DND-41 (cell line): ENCODE data around the gene KRT24.

Experiments used
- ATAC-seq: fragments of 200-7000 bp; cut with Tn5 transposase; 3 replicates; pipeline ENCODE4 v1.9.1; 2021; ENCODE audit warnings: low read depth; ENCODE audit not compliant: insufficient read depth
- DNase-seq: peaks from one replicate; pipeline ENCODE4 v3.0.0-alpha.2; 2020
- H2AFZ ChIP-seq: 2 replicates; pipeline ENCODE4 v1.6.0; 2012; ENCODE audit warnings: low read depth, low read length
- H3K27ac ChIP-seq: 2 replicates; pipeline ENCODE4 v1.5.1; 2012; ENCODE audit warnings: low read length, inconsistent platforms
- H3K27me3 ChIP-seq: fragments of 200-600 bp; sonication (generic); 2 replicates; pipeline ENCODE4 v1.6.0; 2012; ENCODE audit warnings: low read length, mild to moderate bottlenecking, inconsistent platforms; ENCODE audit not compliant: insufficient read depth, poor library complexity
- H3K36me3 ChIP-seq: 2 replicates; pipeline ENCODE4 v1.5.1; 2012; ENCODE audit warnings: low read length, inconsistent platforms; ENCODE audit not compliant: insufficient read depth
- H3K4me1 ChIP-seq: 2 replicates; pipeline ENCODE4 v1.5.1; 2012; ENCODE audit warnings: mild to moderate bottlenecking, low read length; ENCODE audit not compliant: insufficient read depth
- H3K4me2 ChIP-seq: 2 replicates; pipeline ENCODE4 v1.6.0; 2012; ENCODE audit warnings: mild to moderate bottlenecking, moderate library complexity, low read length, inconsistent platforms; ENCODE audit not compliant: insufficient read depth
- H3K4me3 ChIP-seq, 2 experiments: fragments of 200-600 bp in 1 of 2; shearing (Covaris generic) in 1 of 2; 2 replicates each; pipeline ENCODE4 v1.5.1; 2012 to 2016; ENCODE audit warnings: inconsistent platforms in 2 of 2, low read length in 2 of 2, mild to moderate bottlenecking in 2 of 2, low read depth in 1 of 2, moderate library complexity in 1 of 2
- H3K79me2 ChIP-seq: 2 replicates; pipeline ENCODE4 v1.6.0; 2012; ENCODE audit warnings: low read length, inconsistent platforms; ENCODE audit not compliant: insufficient read depth
- H3K9ac ChIP-seq: 2 replicates; pipeline ENCODE4 v1.6.0; 2012; ENCODE audit warnings: low read depth, mild to moderate bottlenecking, inconsistent platforms, low read length, moderate library complexity
- H3K9me3 ChIP-seq: 2 replicates; pipeline ENCODE4 v1.5.1; 2012; ENCODE audit warnings: low read length, moderate library complexity, mild to moderate bottlenecking, inconsistent platforms; ENCODE audit not compliant: insufficient read depth, severe bottlenecking
- H4K20me1 ChIP-seq: 2 replicates; pipeline ENCODE4 v1.6.0; 2012; ENCODE audit warnings: low read length; ENCODE audit not compliant: insufficient read depth
- EZH2 ChIP-seq: IDR thresholded peaks from 3 replicates; pipeline ENCODE4 v1.6.1; 2012; ENCODE audit warnings: borderline replicate concordance, low read depth, mild to moderate bottlenecking, moderate library complexity, low read length, inconsistent platforms; ENCODE audit not compliant: severe bottlenecking
- TF ChIP-seq, protein P1 (sequence below): IDR thresholded peaks from 2 replicates; pipeline ENCODE4 v1.5.1; 2012; ENCODE audit warnings: borderline replicate concordance, low read length, moderate library complexity, mild to moderate bottlenecking; ENCODE audit not compliant: poor library complexity, severe bottlenecking; ENCODE audit errors: extremely low read depth

The KRT24 gene

DNA sequence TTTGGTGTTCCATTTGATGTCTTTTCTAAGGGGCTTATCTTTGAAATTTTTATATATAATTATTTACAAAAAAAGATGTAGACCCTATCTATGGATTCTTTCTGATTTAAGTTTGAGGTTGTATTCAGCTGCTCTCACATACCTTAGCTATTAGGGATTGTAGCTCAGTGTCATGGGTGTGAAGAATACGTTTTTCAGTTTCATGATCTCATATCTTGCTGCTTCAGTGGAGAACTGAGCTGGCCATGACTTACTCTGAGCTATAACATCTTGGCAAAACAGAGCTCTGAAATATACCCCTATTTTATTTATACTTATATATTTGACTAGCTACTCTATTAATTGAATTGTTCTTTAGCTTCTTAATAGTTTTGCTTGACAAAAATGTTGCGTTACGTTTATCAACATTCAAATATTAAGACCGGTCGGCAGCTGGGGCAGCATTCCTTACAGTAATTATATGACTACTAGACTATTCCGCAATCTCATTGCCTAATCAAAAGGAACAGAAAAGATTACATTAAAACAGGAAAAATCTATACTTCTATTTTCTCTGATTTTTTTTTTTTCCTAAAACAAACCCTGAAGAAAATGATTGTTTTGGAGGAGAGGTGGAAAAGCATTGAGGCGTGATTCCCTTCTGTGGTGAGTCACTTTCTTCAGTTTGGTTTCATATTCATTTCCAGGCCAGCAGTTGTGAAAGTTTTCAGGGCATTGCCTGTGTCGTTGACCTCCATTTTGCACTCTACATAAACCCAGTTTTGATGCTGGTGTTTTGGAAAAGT is 24.1 kb upstream of the KRT24 start:
- no peak for ATAC-seq

DNA sequence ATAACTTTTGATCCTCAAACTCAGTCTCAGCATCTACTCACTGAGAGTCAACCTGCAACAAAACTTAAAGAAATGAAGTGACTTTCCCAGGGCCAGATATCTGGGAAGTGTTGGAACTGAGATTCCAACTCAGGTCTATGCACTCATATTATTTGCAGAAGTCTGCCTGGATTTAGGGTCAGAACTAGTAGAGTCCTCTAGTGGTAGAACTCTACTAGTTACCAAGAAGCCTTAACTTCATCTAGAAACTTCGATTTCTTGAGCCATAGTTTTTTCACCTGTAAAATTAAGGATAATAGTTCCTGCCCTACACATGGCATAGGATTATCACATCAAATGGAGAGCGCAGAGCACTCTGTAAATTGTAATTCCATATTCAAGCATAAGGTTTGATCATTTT is 23.4 kb upstream of the KRT24 start:
- H2AFZ ChIP-seq = no peak overlapping the region
- no peak overlapping the region for H3K4me3 ChIP-seq
- no peaks in the 10 kb centered on the region for H3K9me3 ChIP-seq
- no peaks in the 10 kb centered on the region for H3K79me2 ChIP-seq
- no peaks in the 10 kb centered on the region for H3K4me1 ChIP-seq
- DNase-seq (no peak), ATAC-seq (no peak)
- no peak overlapping the region for H3K4me2 ChIP-seq
- no peak overlapping the region for H3K9ac ChIP-seq
- TF ChIP-seq, protein P1, sequence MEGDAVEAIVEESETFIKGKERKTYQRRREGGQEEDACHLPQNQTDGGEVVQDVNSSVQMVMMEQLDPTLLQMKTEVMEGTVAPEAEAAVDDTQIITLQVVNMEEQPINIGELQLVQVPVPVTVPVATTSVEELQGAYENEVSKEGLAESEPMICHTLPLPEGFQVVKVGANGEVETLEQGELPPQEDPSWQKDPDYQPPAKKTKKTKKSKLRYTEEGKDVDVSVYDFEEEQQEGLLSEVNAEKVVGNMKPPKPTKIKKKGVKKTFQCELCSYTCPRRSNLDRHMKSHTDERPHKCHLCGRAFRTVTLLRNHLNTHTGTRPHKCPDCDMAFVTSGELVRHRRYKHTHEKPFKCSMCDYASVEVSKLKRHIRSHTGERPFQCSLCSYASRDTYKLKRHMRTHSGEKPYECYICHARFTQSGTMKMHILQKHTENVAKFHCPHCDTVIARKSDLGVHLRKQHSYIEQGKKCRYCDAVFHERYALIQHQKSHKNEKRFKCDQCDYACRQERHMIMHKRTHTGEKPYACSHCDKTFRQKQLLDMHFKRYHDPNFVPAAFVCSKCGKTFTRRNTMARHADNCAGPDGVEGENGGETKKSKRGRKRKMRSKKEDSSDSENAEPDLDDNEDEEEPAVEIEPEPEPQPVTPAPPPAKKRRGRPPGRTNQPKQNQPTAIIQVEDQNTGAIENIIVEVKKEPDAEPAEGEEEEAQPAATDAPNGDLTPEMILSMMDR = peak; percentile 12
- TF ChIP-seq EZH2 = no peak
- no peak overlapping the region for H3K27ac ChIP-seq
- H4K20me1 ChIP-seq = no peaks in the 10 kb centered on the region
- peaks cover 30% of the 10 kb centered on the region for H3K27me3 ChIP-seq
- H3K36me3 ChIP-seq = no peaks in the 10 kb centered on the region

More for the DNA sequence above, 24.1 kb upstream of the KRT24 start:
- Histone ChIP-seq H3K9ac (no peak overlapping the region), H3K27ac (no peak overlapping the region), H3K4me3 (no peak overlapping the region), H2AFZ (no peak overlapping the region), H3K79me2 (no peaks in the 10 kb centered on the region), H4K20me1 (no peaks in the 10 kb centered on the region), H3K27me3 (peaks cover 29% of the 10 kb centered on the region), H3K36me3 (no peaks in the 10 kb centered on the region), H3K4me2 (no peak overlapping the region), H3K9me3 (no peaks in the 10 kb centered on the region), H3K4me1 (no peaks in the 10 kb centered on the region)
- no peak for TF ChIP-seq EZH2
- TF ChIP-seq, protein P1 = no peak
- DNase-seq = no peak

DNA sequence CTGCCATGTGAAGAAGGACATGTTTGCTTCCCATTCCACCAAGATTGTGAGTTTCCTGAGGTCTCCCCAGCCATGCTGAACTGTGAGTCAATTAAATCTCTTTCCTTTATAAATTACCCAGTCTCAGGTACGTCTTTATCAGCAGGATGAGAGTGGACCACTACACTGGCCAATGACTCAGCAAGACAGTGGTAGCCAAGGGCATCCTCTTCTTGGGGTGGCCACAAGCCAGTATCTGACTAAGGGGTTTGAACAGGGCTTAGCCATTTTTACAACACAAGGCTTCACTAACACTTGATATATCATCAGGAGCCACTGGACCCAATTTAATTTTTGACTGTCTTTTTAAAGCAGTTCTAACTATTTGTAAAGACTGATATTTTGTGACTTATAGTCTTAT is 21.1 kb upstream of the KRT24 start:
- no peaks in the 10 kb centered on the region for H3K79me2 ChIP-seq
- no peaks in the 10 kb centered on the region for H3K9me3 ChIP-seq
- no peak overlapping the region for H3K4me2 ChIP-seq
- no peak overlapping the region for H2AFZ ChIP-seq
- H3K27ac ChIP-seq = no peak overlapping the region
- no peak overlapping the region for H3K9ac ChIP-seq
- no peak overlapping the region for H3K4me3 ChIP-seq
- TF ChIP-seq, protein P1 = no peak
- no peak for TF ChIP-seq EZH2
- no peaks in the 10 kb centered on the region for H3K4me1 ChIP-seq
- no peak for DNase-seq
- no peak for ATAC-seq
- H4K20me1 ChIP-seq = no peaks in the 10 kb centered on the region
- peaks cover 23% of the 10 kb centered on the region for H3K27me3 ChIP-seq
- H3K36me3 ChIP-seq = no peaks in the 10 kb centered on the region
